Hematopoietic multipotent progenitor cell treated with erythropoietin and hydrocortisone succinate and interleukin-3 and kit ligand, for 8 days (in vitro differentiated cells): ENCODE measurements around the gene TIMP4.

ENCODE experiments used
- DNase-seq: peaks from one replicate; pipeline ENCODE4 v3.0.0-alpha.2; 2015

TIMP4 gene

GRCh38 chr3:12185172-12185710, 26.5 kb upstream of the TIMP4 start:
- DNase-seq: no peak

DNA sequence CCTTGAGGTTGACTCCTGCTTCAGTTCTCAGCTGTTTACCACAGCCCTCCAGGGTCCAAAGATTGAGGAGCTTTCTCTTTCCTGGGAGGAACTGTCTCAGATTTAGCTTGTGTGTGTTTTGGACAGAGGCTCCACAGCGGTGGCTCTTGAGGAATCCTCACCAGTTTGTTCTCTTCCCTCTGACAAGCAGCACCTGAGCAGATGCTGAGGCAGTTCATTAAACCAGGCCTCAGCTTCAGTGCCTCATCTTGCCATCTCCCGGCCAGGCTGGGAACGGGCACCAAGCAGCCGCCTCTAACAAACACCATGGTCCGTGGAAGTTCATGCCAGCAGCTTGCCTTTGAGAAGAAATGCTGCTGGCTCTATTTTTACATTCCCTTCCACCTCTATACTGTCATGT, 25.8 kb upstream of the TIMP4 start:
- no peak for DNase-seq

DNA sequence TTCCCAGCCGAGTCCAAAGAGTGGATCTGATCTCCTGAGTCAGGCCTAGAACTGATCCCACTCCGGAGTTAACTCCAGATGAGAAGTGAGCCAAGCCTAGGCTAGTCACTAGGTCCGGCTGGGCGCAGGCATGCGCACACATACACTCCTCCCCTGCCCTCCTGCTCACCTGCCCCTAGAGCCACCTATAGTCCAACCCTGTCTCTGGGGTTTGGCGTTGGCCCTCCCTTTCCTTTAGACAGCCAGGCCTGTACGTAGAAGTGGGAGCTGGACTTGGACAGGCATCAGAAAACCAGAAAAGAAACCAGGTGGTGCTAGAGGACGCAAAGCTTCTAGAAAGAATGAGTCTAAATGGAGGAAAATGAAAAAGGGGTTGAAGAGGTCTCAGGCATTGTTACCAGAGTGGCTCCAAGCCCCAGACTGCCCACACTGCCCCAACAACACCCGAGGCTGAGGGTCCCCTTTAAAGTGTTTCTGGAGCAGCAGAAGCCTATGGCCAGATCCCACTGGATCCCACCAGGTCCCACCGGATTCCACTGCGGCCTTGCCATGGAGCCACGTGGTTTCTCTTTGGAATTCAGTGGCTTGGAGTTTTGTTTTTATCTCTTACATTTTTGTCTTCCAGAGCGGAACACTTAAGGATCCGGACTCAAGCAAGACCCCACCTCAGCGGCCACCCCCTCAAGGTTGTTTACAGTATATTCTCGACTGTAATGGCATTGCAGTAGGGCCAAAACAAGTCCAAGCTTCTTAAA, 24.2 kb upstream of the TIMP4 start:
- no peak for DNase-seq

DNA sequence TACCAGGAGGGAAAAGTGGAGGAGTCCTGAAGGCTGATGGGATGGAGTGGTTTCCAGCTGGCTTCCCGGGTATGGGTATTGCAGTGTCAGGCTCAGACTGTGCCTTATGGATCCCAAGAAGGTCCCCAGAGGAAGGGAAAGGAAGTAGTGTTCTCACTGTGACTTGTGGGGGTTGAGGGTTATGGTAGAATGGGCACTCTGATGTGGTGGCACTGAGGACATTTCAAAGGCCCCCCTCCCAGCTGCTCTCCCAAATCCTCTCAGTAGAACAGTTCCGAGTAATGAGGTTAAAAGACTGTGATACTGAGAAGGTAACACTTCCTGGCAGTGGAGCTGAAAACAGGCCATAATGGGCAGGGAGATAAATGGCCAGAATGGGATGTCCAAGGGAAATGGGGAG, 23.1 kb upstream of the TIMP4 start:
- DNase-seq: no peak

DNA sequence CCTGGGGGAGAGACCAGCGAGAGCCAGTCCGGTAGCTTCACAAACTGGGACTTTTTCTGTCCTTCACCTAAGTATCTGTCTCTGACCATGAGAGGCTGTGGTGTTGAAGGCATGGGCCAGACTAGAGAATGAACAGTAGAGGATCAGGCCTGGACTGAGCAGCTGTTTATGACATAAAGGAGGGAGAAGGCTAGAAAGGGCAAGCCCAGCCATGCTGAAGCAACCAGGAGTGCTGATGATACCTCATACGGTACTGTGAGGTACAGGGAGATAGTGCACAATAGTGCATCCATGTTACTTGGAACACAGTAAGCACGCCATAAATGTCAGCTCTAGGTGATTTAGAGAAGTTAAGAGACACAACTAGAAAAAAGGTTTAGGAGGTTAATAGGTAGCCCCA, 22.6 kb upstream of the TIMP4 start:
- DNase-seq: no peak

DNA sequence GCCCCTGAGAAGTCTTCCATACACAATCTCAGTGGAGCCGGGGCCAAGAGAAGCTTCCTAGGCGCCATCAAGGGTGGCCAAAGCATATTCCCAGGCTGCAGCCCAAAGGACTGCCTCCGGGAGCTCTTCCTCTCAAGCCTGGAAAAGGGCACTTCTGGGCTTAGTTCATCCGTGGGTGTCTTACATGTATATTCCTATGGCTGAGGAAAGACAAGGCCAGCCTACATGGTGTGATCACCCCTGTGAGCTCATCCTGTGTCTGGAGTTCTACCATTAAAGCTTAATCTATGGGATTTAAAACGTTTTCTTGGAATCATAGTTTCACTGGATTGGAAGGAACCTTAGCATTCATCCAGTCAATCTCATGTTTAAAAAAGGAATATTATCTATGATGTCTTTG, 21.9 kb upstream of the TIMP4 start:
- DNase-seq: no peak

- DNase-seq: no peak
These were observed 21.5 kb upstream of the TIMP4 start for GRCh38 chr3:12180218-12180617.

- no peak for DNase-seq
These were observed 20.7 kb upstream of the TIMP4 start for GRCh38 chr3:12179441-12179840.

DNA sequence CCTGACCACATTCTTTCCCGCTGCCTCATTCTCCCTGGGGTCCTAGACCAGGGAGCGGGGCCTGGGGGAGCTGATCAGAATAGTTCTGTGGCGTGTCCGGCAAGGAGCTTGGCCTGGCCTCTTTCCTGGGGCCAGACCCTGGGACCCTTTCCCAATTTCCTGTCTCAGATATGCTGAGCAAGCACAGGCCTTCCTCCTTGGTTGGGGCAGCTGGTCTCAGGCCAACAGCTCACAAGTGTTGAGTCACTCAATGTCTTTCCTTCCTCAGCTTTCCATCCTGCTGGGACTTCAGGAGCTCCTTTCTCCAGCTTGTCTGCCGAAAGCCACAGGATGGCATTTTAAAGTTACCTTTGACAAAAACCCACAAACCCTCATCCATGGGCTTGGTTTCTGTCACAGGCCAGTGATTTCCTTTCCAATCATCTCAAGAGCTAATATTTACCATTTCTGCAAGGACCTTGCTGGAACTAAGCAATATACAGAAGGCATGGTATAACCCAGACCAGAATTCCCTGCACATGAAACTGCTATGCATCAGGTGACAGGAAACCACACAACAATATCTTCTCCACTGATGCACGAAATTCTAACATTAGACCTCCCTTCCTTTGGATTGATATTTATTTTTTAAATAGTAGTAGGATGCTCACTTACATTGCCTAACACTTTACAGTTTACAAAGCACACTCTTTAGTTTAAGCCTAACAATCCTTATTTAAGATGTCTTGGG, 19.5 kb upstream of the TIMP4 start:
- no peak for DNase-seq

DNA sequence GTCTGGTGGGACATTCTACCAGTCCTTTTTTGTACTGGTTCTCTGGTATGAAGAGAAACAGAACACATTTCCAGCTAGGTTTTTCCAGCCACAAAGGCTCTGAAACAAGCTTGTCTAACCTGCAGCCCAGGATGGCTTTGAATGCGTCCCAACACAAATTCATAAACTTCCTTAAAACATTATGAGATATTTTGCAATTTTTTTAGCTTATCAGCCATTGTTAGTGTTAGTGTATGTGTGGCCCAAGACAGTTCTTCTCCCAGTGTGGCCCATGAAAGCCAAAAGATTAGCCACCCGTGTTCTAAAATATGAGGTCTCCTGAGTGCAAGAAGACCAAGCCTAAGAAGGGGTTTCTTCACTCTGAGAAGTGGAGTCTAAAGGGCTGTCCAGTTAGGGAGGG, 18.4 kb upstream of the TIMP4 start:
- no peak for DNase-seq

GRCh38 chr3:12175844-12176453, 17.2 kb upstream of the TIMP4 start:
- DNase-seq: peak; percentile 38

DNA sequence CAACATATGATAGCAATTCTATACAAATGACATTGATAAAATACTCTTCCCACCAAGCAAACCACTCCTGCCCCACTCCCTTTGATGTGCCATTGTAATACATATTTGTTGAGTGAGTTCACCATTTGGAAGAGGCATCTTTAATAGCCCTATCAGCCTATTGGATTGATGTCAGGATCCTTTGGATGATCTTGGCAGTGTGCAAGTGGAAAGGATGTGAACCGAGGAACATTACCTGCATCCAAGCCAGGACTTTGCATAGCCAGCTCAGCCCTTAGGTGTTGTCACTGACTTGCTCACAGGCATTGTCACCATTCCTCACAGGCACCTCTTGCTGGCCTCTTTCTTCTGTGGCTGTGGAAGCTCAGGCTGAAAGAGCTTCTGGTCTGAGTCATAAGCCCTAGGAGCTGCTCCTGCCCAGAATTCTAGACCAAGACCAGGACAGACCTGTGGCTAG, 16.5 kb upstream of the TIMP4 start:
- DNase-seq: no peak

GRCh38 chr3:12170207-12170606, 11.5 kb upstream of the TIMP4 start:
- DNase-seq: no peak

DNA sequence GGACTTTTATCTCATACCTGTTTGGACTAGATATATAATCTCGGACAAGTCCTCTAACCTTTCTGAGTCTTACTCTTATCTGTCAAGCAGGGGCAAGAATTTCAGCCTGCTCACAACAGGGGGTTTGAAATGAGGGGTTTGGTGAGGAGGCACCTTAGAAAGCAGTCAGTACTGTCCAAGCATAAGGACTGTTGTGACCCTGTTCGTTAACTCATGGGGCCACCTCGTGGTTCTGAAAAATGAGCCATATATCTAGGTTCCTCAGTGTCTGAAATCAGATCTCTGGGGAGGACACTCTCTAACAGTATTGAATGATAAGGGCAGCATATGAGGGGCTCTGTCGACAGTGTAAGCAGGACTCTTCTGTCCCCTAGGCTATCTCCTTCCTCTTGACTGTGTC, 7.2 kb upstream of the TIMP4 start:
- peak; percentile 57 for DNase-seq

- no peak for DNase-seq
These were observed 502 bp upstream of the TIMP4 start for GRCh38 chr3:12159227-12159601.

- DNase-seq: no peak
These were observed 1.7 kb downstream of the TIMP4 start for GRCh38 chr3:12157026-12157425.

GRCh38 chr3:12155828-12156227, 2.9 kb downstream of the TIMP4 start:
- DNase-seq: no peak

DNA sequence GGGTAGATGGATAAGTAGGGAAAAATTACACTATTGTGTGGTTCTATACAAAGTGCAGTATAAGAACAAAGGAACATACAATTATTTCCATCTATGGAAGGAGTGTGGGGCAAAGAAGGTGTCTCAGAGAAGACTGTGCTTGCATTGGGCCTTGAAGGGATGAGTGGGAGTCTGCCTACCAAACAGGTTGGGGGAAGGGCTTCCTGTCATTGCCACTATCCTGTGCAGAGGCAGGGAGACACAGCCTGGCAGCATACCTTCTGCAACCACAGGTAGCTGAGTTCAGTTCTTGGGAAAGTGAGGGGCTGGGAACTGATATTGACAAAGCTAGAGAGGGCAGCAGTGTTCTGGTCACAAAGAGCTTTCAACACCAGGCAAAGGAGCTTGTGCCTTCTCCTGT, 3.4 kb downstream of the TIMP4 start:
- DNase-seq: no peak

DNA sequence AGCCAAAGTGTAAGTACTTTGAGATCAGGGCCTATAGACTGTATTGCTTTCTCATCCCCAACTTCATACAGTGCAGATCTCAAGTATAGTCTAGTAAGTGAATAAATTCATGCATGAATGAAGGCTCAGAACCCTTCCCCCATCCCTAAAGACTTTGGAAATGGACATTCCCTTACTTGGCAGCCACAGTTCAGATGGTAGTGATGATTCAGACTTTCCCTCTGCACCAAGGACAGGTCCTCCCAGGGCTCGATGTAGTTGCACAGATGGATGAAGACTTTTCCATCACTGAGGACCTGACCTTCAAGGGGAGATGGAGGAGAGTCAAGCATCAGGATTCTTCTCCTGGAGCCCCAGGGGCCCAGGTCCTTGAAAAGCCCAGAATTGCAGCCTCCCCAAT, 4.6 kb downstream of the TIMP4 start:
- DNase-seq: no peak

GRCh38 chr3:12150112-12150511, 8.6 kb downstream of the TIMP4 start:
- DNase-seq: no peak

DNA sequence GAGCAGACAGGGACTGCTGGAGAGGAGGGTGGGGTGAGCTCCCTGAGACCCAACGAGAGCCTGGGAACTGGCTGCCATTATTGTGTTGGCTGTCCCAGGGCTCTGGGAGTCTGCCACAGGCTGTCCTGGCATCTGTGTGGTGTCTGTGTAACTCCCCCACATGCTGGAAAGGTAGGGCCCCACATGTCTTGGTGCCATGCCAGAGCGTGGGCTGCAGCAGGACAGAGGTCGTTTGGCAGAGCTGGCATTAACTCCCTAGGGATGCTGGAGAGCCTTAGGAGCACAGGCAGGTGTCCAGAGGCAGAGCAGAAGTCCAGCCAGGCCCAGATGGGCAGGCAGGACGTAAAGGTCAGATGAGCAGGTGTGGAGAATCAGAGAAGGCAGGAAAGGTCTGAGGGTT, 9.7 kb downstream of the TIMP4 start:
- no peak for DNase-seq

- DNase-seq: no peak
These were observed 10.3 kb downstream of the TIMP4 start for GRCh38 chr3:12148183-12148940.
